Stomach (tissue), 4 donors: ENCODE results near the gene ADAMTSL3.

Experiments
- CTCF ChIP-seq, 7 experiments: fragments of 450-650 bp in 4 of 7; fragments of 200-600 bp in 3 of 7; sonication (generic) in 3 of 7; IDR thresholded peaks; one replicate each; pipeline ENCODE4 v1.5.1; 2016 to 2019; ENCODE audit warnings: antibody characterized with exemption in 7 of 7, control low read depth in 2 of 7, mild to moderate bottlenecking in 1 of 7
- EP300 ChIP-seq: sonication (generic); formaldehyde crosslinking; IDR thresholded peaks from one replicate; pipeline ENCODE4 v1.6.1; 2017; ENCODE audit warnings: antibody characterized with exemption

GRCh38 chr15:83720468-83720867, 66.5 kb downstream of the ADAMTSL3 start:
- TF ChIP-seq EP300: no peak
- no peak for TF ChIP-seq CTCF (IDR thresholded peaks at IDR 0.05)
